Measurements from ENCODE around the gene AP3S2.
"Not testable (repeated sequence)": the region's sequence is repeated elsewhere in the genome, so short reads cannot be mapped to it uniquely, and the experiment has no call there.

AP3S2 gene

GRCh38 chr15:89903015-89903857 is 9.4 kb upstream of the AP3S2 start:
- DNase-seq (ENCODE audit: low read depth) = no peak

- no peak for DNase-seq (ENCODE audit: low read depth)
These were observed 7.1 kb upstream of the AP3S2 start for GRCh38 chr15:89900849-89901248.

GRCh38 chr15:89899951-89900567 is 6.3 kb upstream of the AP3S2 start:
- DNase-seq (ENCODE audit: low read depth) = no peak

GRCh38 chr15:89899295-89899945 is 5.6 kb upstream of the AP3S2 start:
- DNase-seq (ENCODE audit: low read depth) = no peak

GRCh38 chr15:89898614-89899294 is 5.0 kb upstream of the AP3S2 start:
- DNase-seq (ENCODE audit: low read depth) = peak; percentile 60

- no peak for DNase-seq (ENCODE audit: low read depth)
These were observed 4.4 kb upstream of the AP3S2 start for GRCh38 chr15:89898146-89898545.

- peak; percentile 16 for DNase-seq (ENCODE audit: low read depth)
These were observed 767 bp downstream of the AP3S2 start for GRCh38 chr15:89893027-89893426.

- peak; percentile 79 for DNase-seq (ENCODE audit: low read depth)
These were observed 5.5 kb downstream of the AP3S2 start for GRCh38 chr15:89888214-89888804.

- DNase-seq (ENCODE audit: low read depth) = no peak
These were observed 8.2 kb downstream of the AP3S2 start for GRCh38 chr15:89885611-89886010.

GRCh38 chr15:89885179-89885578 is 8.6 kb downstream of the AP3S2 start:
- not testable (repeated sequence) for DNase-seq (ENCODE audit: low read depth)

GRCh38 chr15:89883518-89883917 is 10.3 kb downstream of the AP3S2 start:
- DNase-seq (ENCODE audit: low read depth) = no peak

- no peak for DNase-seq (ENCODE audit: low read depth)
These were observed 13.1 kb downstream of the AP3S2 start for GRCh38 chr15:89880727-89881126.

- DNase-seq (ENCODE audit: low read depth) = no peak
These were observed 15.5 kb downstream of the AP3S2 start for GRCh38 chr15:89878323-89878722.

- no peak for DNase-seq (ENCODE audit: low read depth)
These were observed 16.7 kb downstream of the AP3S2 start for GRCh38 chr15:89877083-89877425.

GRCh38 chr15:89876396-89877082 is 17.3 kb downstream of the AP3S2 start:
- DNase-seq (ENCODE audit: low read depth) = peak; percentile 10

- DNase-seq (ENCODE audit: low read depth) = no peak
These were observed 18.1 kb downstream of the AP3S2 start for GRCh38 chr15:89875741-89876140.

GRCh38 chr15:89874926-89875564 is 18.7 kb downstream of the AP3S2 start:
- peak; percentile 66 for DNase-seq (ENCODE audit: low read depth)

GRCh38 chr15:89870688-89871288 is 23.0 kb downstream of the AP3S2 start:
- DNase-seq (ENCODE audit: low read depth) = no peak

GRCh38 chr15:89870006-89870405 is 23.8 kb downstream of the AP3S2 start:
- no peak for DNase-seq (ENCODE audit: low read depth)

- DNase-seq (ENCODE audit: low read depth) = not testable (repeated sequence)
These were observed 24.3 kb downstream of the AP3S2 start for GRCh38 chr15:89869490-89869889.
